Measurements from ENCODE around the gene TBCD. TPM values are rescaled to one million over a fixed set of nuclear protein-coding genes. Genes with fewer than 3 reads are reported as not detected.

Gene TBCD
- total and polyA plus RNA-seq, 2 experiments from 2014 or later = 19.3 to 33.8 TPM

- Histone ChIP-seq H3K27me3 (replicated peaks; ENCODE audit: insufficient read depth) (no peaks in the 10 kb centered on the region), H3K9me3 (ENCODE audit: low read depth) (no peaks in the 10 kb centered on the region), H3K4me1 (ENCODE audit: insufficient read depth) (peaks cover 12% of the 10 kb centered on the region), H3F3A (ENCODE audit: insufficient read depth) (0 out of 2 replicates have a peak, but pooled peaks cover 4% of the 10 kb centered on the region), H3K4me3 (no peak overlapping the region), H3K9ac (no peak overlapping the region), H3K36me3 (ENCODE audit: low read depth) (no peaks in the 10 kb centered on the region), H3K79me2 (ENCODE audit: insufficient read depth) (no peaks in the 10 kb centered on the region; the same call in 1 of the 2 replicates), H3K27ac (no peak overlapping the region), H3K9me2 (ENCODE audit: insufficient read depth) (no peaks in the 10 kb centered on the region), H4K20me1 (ENCODE audit: insufficient read depth) (no peaks in the 10 kb centered on the region), H2AFZ (no peak overlapping the region), H3K4me2 (ENCODE audit: unreplicated experiment) (no peak overlapping the region)
- WGBS, 2 experiments (ENCODE audit: low coverage in 1 of 2, low lambda C conversion rate in 2 of 2, missing lambda C conversion rate in 2 of 2) = 89 to 95% methylated on average over 5 of the region's 5 CpGs
- DNase-seq = no peak
- in situ Hi-C loops (cut with MboI) = no loop called here
- no peak for TF ChIP-seq EZH2phosphoT487 (IDR thresholded peaks at IDR 0.05; ENCODE audit: insufficient read depth, low read depth)
- TF ChIP-seq EZH2 (IDR thresholded peaks at IDR 0.05; ENCODE audit: insufficient read depth, poor library complexity, severe bottlenecking) = no peak
Measured at GRCh38 chr17:82884970-82885353, 133.1 kb downstream of the TBCD start.

- H3K9ac ChIP-seq = no peak overlapping the region
- H3K27ac ChIP-seq = no peak overlapping the region
- WGBS, 2 experiments (ENCODE audit: low coverage in 1 of 2, low lambda C conversion rate in 2 of 2, missing lambda C conversion rate in 2 of 2) = 94 to 95% methylated on average over 27 of the region's 27 CpGs
- in situ Hi-C loops (cut with MboI) = no loop called here
- no peaks in the 10 kb centered on the region for H4K20me1 ChIP-seq (ENCODE audit: insufficient read depth)
- no peaks in the 10 kb centered on the region for H3K9me3 ChIP-seq (ENCODE audit: low read depth)
- 0 out of 2 replicates have a peak, but pooled peaks cover 4% of the 10 kb centered on the region for H3F3A ChIP-seq (ENCODE audit: insufficient read depth)
- H3K4me2 ChIP-seq (ENCODE audit: unreplicated experiment) = no peak overlapping the region
- H3K9me2 ChIP-seq (ENCODE audit: insufficient read depth) = no peaks in the 10 kb centered on the region
- no peak overlapping the region for H2AFZ ChIP-seq
- H3K36me3 ChIP-seq (ENCODE audit: low read depth) = no peaks in the 10 kb centered on the region
- no peaks in the 10 kb centered on the region for H3K27me3 ChIP-seq (replicated peaks; ENCODE audit: insufficient read depth)
- no peak for TF ChIP-seq EZH2 (IDR thresholded peaks at IDR 0.05; ENCODE audit: insufficient read depth, poor library complexity, severe bottlenecking)
- TF ChIP-seq EZH2phosphoT487 (IDR thresholded peaks at IDR 0.05; ENCODE audit: insufficient read depth, low read depth) = no peak
- DNase-seq = no peak
- no peak overlapping the region for H3K4me3 ChIP-seq
- H3K79me2 ChIP-seq (ENCODE audit: insufficient read depth) = no peaks in the 10 kb centered on the region; the same call in 1 of the 2 replicates
- peaks cover 12% of the 10 kb centered on the region for H3K4me1 ChIP-seq (ENCODE audit: insufficient read depth)
Measured at GRCh38 chr17:82887255-82888164, 135.6 kb downstream of the TBCD start.

- 88 to 90% methylated on average over 28 to 29 of the region's 30 CpGs for WGBS, 2 experiments (ENCODE audit: low coverage in 1 of 2, low lambda C conversion rate in 2 of 2, missing lambda C conversion rate in 2 of 2)
- Histone ChIP-seq H3K4me1 (ENCODE audit: insufficient read depth) (peaks cover 12% of the 10 kb centered on the region), H3F3A (ENCODE audit: insufficient read depth) (0 out of 2 replicates have a peak, but pooled peaks cover 4% of the 10 kb centered on the region), H3K27me3 (replicated peaks; ENCODE audit: insufficient read depth) (no peaks in the 10 kb centered on the region), H2AFZ (no peak overlapping the region), H3K36me3 (ENCODE audit: low read depth) (no peaks in the 10 kb centered on the region), H3K9me2 (ENCODE audit: insufficient read depth) (no peaks in the 10 kb centered on the region), H3K27ac (no peak overlapping the region), H3K4me3 (no peak overlapping the region), H3K4me2 (ENCODE audit: unreplicated experiment) (no peak overlapping the region), H4K20me1 (ENCODE audit: insufficient read depth) (no peaks in the 10 kb centered on the region), H3K79me2 (ENCODE audit: insufficient read depth) (no peaks in the 10 kb centered on the region; the same call in 1 of the 2 replicates), H3K9ac (no peak overlapping the region), H3K9me3 (ENCODE audit: low read depth) (no peaks in the 10 kb centered on the region)
- no peak for DNase-seq
- in situ Hi-C loops (cut with MboI) = no loop called here
- no peak for TF ChIP-seq EZH2phosphoT487 (IDR thresholded peaks at IDR 0.05; ENCODE audit: insufficient read depth, low read depth)
- no peak for TF ChIP-seq EZH2 (IDR thresholded peaks at IDR 0.05; ENCODE audit: insufficient read depth, poor library complexity, severe bottlenecking)
Measured at GRCh38 chr17:82888583-82889495, 137.0 kb downstream of the TBCD start.
